A673 (cell line): ENCODE measurements around the gene PCBD1.

Experiments used
- CTCF ChIP-seq: fragments of 300-800, 200-600 bp; sonication (generic); conservative IDR thresholded peaks from 2 replicates; pipeline ENCODE4 v1.5.1; 2017; ENCODE audit warnings: low read depth, mild to moderate bottlenecking, antibody characterized with exemption, low read length, moderate library complexity, mixed read lengths
- EZH2 ChIP-seq: fragments of 200-600 bp; sonication (generic); IDR thresholded peaks from 2 replicates; pipeline ENCODE4 v1.6.1; 2017; ENCODE audit warnings: borderline replicate concordance, low read depth, mild to moderate bottlenecking, mixed read lengths, antibody characterized with exemption, low read length; ENCODE audit not compliant: poor library complexity, severe bottlenecking

- TF ChIP-seq EZH2 = no peak
- peak; percentile 97 for TF ChIP-seq CTCF
Observed at GRCh38 chr10:70903262-70903921, 15.0 kb upstream of the PCBD1 start.
